HG03439 (cell line): Measurements from ENCODE around the gene EDN2.

ENCODE experiments used
- ATAC-seq: cut with Tn5 transposase; IDR thresholded peaks from one replicate; pipeline ENCODE4 v1.9.1; 2021; ENCODE audit warnings: mild to moderate bottlenecking, moderate library complexity; ENCODE audit not compliant: unreplicated experiment

Gene EDN2

GRCh38 chr1:41518471-41518870 lies 34.0 kb upstream of the EDN2 start:
- ATAC-seq, result no peak

DNA sequence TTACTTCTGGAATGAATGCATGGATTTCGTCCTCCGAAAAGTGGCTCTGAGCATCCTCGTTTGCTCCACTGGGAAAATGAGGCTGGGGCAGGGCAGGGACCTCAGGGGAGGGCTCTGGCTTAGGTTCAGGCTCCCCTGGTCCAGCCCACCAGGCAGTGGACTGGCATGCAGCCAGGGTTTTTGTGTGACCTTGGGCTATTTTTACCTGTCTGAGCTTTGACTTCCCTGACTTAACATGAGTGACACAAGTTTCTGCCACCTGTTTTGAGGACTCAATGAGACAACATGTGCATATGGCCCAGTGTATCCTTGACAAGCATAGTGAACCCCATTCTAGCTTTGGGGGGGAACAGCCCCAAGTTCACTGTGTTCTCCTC lies 32.6 kb upstream of the EDN2 start:
- ATAC-seq, result no peak

DNA sequence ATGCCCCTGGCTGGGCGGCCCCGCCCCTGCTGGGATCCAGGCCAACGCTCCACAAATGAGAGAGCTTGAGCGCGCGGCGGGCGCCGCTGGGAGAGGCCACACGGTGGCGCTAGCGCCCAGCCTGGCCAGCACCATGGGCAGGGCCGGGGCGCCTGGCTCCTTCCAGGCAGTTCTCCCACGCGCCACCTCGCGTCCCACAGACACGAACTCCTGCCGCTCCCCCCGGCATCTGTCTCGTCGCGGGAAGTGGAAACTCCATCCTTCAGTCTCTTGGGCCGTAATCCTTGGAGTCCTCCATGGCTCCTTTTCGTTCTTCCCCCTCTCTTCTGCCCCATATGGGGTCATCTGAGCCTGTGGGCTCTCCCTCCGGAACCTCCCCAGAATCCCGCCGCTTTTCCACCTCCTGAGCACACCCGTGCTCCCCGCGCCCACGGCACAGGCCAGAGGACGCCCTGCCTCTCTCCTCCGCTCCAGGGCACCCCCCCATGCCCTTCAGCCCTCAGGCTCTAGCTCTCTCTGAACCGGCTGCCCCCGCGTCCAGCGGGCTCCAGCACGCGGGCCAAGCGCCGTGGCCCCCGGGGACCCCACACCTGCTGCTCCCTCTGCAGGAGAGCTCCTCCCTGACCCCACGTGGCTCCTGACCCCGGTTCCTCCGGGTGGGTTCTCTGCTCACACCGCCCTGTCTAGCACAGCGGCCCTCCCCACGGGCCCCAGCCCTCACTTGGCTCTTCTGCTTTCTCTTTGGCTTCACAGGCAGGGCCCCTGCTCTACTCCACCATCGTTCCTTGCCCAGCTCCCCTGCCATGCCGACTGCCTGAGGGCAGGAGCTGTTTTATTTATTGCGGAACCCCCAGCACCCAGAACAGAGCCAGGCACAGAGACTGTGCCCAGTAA lies 31.9 kb upstream of the EDN2 start:
- no peak for ATAC-seq

DNA sequence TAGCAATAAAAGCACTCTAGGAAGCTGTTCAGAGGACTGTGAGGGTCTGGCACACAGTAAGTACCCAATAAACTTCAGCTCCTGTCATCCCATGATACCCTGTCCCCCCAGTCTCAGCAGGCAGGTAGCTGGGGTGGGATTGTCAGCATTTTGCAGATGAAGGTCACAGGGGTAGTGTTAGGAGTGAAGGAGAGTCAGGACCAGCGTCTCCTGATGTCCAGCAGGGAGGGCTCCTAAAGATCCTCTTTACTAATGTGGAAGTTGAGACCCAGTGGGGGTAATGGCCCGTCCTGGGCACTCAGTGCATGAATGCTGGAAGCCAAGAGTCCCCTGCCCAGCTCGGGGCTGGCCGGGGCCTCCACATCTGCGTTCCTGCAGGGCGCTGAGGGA lies 31.3 kb upstream of the EDN2 start:
- ATAC-seq, result no peak

DNA sequence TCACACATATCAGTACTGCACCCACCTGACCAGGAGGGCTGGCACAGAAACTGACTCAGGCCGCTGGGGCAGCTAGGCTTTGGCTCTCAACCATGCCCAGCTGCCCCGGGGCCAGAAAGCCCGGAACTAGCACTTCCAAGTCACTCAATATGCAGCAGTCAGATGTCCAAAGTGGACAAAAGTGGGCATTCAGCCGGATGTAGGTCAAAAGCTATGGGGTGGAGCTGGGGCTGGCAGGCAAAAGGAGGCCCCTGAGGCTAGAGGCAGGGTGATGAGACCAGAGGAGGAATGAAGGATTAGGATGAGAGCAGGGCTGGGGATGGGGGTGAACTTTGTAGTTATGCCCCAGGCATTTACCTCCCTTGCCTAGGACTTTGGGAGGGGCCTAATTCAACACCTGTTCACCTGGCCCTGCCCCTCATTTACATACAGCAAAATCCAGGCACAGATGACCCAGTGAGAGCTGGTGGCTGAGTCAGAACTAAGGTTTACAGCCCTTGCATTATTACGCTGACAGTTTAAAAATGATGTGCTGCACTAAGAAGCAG lies 30.7 kb upstream of the EDN2 start:
- ATAC-seq, result no peak

- ATAC-seq, result no peak
These were observed 29.9 kb upstream of the EDN2 start for GRCh38 chr1:41514381-41514780.

DNA sequence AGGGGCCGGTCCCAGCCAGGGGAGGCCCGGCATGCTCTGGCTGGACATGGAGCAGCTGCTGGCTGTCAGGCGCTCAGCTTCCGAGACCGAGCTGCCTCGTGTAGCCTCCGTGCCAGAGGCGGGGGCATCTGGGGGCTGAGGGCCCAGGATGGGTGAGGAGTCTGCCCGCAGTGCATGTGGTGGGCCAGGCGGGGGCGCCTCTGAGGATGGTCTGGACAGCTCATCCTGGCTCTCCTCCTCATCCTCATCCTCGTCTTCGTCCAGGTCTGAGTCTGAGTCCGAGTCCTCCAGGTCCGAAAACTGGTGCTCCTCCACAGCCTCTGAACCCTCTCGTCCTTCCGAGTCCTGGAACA lies 28.9 kb upstream of the EDN2 start:
- ATAC-seq, result no peak

GRCh38 chr1:41512701-41513382 lies 28.4 kb upstream of the EDN2 start:
- ATAC-seq, result no peak

GRCh38 chr1:41511239-41511540 lies 26.7 kb upstream of the EDN2 start:
- no peak for ATAC-seq

DNA sequence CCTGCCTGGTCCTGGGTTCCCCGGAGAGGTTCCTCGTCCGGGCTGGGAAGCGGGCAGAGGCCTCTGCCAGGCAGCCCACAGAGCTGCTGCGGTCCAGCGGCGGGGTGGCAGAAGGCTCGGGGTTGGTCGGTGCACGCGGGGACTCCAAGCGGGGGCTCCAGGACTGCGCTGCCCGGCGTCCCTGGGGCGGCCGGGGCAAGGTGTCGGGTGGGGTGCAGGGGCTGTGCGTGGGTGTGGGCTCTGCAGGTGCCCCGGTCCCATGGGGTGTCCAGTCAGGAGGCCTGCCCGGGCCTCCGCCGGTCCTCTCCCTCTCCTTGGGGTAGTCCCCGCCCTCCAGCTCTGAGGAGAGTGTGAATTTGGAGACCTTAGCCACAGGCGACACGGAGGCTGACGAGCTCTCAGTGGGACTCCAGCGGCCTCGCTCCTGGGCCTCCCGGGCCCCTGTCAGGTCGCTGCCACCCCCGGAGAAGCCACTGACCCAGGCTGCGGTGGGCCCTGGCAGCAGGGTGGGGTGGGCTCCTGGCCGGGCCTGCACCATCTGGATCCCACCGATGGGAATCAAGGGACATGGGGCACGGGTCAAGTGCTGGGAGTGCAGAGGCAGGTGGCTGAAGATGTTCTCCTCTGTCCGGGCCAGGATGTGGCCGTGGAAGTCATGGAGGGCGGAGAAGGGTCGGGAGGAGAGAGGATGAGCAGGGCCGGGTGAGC lies 26.2 kb upstream of the EDN2 start:
- no peak for ATAC-seq

GRCh38 chr1:41509270-41509671 lies 24.8 kb upstream of the EDN2 start:
- ATAC-seq, result no peak

DNA sequence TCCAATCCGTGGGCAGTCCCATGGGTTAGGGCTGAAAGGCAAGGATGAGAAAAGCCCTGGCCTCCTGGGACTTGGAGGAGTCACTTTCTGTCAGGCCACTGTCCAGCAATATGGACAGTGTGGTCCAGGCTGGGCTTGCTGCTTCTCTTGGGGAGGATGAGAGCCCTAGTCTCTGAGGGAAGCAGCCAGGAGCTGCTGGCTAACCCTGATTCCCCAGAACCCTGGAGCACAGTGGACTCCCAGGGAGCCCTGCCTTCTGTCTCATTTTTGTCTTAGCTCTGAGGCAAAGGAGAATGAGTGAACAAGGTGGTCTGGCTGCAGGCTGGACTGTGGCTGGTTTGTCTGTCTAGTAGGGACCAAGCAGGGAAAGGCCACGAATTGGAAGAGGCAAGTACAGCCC lies 23.8 kb upstream of the EDN2 start:
- ATAC-seq, result no peak

- ATAC-seq, result no peak
These were observed 23.4 kb upstream of the EDN2 start for GRCh38 chr1:41507836-41508235.

DNA sequence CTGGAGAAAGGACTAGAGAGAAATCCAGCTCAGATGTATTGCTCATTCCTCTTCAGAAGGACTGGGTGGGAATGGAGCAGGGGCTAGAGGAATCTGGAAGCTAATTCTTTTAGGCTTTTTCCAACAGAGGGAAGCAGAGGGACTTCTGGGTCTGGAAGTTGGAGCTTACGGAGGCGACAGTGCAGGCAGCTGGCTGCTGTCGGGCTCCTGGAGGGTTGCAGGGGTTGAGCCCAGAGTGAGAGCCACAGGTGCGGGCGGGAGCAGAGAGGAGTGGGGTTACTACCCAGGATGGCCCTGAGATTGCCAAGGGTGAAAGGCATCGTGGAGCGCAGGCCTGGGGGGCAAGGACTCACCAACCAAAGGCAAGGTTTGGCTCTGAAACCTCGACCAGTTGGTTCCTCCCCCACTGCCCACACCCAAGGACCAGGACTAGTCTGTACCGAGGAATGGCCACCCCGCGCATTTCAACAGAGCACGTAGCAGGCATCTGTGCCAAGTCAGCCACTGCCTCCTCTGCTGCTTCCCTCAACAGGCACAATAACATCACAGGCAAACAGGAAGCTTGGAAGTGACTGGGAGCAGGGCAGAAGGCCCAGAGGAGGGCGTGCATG lies 22.7 kb upstream of the EDN2 start:
- no peak for ATAC-seq

DNA sequence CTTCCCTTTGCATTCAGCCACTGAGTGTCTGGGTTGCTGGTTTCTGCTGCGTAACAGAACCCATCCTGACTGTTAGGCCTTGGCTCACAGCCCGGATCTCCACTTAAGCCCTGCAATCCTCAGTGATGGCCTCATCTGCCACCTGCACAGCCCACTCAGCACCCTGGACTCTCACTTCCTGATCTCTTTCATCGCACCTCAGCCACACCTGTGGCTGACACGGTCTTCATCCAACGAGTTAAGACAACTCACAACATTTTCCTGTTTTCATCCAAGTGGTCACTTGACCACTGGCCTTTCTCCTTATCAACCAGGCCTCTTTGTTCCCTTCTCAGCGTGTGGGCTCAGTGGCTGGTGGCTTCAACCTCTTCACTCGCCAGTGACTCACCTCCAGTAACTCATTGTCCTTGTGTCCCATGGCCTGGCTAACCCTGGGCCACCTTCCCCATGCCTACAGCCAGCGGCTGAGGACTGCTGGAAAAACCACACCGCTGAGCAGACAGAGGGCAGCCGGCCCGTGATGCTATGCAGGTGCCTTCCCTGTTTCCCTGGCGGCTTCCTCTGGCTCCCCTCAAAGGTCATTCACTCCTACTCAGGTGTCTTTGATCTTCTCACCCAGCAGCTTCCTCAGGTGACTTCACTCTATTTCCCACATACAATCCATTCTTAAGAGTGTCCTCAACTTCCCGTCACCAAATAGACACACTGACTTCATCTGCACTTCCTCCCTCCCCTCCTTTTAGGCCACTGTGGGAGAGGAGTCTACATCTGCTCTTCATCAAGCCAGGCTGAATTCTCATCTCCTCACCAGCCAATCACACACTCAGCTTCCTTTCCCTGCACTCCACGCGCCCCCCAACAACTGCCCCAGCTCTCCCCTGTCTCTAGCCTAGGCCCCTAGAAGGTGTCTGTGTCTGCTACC lies 19.9 kb upstream of the EDN2 start:
- ATAC-seq, result no peak

DNA sequence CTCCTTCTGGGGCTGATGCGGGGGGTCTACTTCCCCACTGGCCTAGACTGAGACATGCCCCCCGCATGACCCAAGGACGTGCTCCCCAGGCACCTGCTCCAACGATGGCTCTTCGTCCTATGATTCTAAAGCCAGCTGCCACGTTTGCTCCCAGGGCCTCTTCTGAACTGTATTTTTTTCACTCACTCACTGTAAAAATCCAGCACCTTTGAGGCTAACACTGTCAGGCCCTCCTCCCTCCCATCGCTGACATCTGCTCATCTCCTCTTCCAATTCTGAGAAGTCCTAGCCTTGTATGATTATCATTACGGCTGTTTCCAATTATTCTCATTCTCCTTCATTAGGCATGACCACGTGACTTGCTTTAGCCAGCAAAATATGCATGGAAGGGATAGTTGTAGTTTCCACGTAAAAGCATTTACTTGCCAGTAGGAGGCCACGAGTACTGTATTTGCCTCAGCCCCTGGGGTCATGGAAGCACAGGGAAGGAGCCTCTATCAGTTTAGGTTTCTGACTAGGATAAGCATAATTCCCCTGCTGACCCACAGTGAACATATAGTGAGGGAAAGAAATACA lies 19.1 kb upstream of the EDN2 start:
- no peak for ATAC-seq

- ATAC-seq, result no peak
These were observed 18.4 kb upstream of the EDN2 start for GRCh38 chr1:41502912-41503311.

GRCh38 chr1:41501581-41501980 lies 17.1 kb upstream of the EDN2 start:
- no peak for ATAC-seq

- ATAC-seq, result no peak
These were observed 16.5 kb upstream of the EDN2 start for GRCh38 chr1:41500781-41501518.
